AG04449 (cell line): ENCODE results near the gene ETV5.

ENCODE experiments used
- CTCF ChIA-PET: fragments of 350-600 bp; formaldehyde crosslinking; extraction: SDS; loops from one replicate; lab custom pipeline; 2021; ENCODE audit warnings: antibody characterized with exemption; lab: Yijun Ruan, JAX
- POLR2A ChIA-PET: fragments of 400-600, 350-600 bp; formaldehyde crosslinking; extraction: SDS; loops from one replicate; lab custom pipeline; 2020; ENCODE audit warnings: antibody characterized with exemption, inconsistent platforms; lab: Yijun Ruan, JAX
- DNase-seq: peaks from one replicate; pipeline ENCODE4 v3.0.0-alpha.2; 2010; ENCODE audit warnings: low read depth, low spot score
- H3K4me3 ChIP-seq: 2 replicates; pipeline ENCODE4 v1.5.1; 2011; ENCODE audit warnings: low read depth, mild to moderate bottlenecking, control low read depth, low read length
- TF ChIP-seq, protein P1 (sequence below): IDR thresholded peaks from one replicate; pipeline ENCODE4 v1.5.1; 2011; ENCODE audit warnings: mild to moderate bottlenecking, moderate library complexity, low read length, control low read depth, inconsistent platforms; ENCODE audit not compliant: insufficient read depth; ENCODE audit errors: missing control alignments

ETV5 gene

DNA sequence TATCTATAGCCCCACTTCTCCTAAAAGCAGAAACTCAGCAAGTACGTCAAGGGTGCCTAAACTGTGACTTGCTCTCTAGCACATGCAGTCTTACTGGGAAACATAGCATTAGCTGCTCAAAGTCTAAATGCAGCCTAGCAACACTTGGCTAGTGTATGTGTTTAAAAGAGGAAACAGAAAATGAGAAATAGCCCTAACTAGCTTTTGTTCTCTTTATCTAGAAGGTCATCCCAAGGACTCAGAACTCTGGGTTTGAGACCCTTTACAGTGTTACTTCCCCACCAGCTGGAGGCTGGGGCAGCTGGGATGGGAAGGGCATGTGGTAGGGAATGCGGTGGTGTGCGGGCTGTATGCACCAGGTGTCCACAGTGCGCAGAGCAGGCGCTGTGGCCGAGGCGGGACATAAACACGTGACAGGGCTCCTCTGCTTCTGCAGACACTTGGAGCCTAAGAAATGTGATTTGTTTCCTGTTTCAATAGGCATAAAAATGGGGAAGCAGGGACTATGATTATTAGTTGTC, 13.3 kb downstream of the ETV5 start:
- CTCF ChIA-PET = interaction anchor here (1.1 kb wide), 1 partner anchor 103 kb away, joined by 3 read pairs; no protein-coding TSS in a partner anchor
- no peak overlapping the region for H3K4me3 ChIP-seq
- TF ChIP-seq, protein P1, sequence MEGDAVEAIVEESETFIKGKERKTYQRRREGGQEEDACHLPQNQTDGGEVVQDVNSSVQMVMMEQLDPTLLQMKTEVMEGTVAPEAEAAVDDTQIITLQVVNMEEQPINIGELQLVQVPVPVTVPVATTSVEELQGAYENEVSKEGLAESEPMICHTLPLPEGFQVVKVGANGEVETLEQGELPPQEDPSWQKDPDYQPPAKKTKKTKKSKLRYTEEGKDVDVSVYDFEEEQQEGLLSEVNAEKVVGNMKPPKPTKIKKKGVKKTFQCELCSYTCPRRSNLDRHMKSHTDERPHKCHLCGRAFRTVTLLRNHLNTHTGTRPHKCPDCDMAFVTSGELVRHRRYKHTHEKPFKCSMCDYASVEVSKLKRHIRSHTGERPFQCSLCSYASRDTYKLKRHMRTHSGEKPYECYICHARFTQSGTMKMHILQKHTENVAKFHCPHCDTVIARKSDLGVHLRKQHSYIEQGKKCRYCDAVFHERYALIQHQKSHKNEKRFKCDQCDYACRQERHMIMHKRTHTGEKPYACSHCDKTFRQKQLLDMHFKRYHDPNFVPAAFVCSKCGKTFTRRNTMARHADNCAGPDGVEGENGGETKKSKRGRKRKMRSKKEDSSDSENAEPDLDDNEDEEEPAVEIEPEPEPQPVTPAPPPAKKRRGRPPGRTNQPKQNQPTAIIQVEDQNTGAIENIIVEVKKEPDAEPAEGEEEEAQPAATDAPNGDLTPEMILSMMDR = no peak
- POLR2A ChIA-PET = interaction anchor here (0.6 to 0.9 kb wide), 2 partner anchors 9 to 13 kb away, joined by 3 read pairs; no protein-coding TSS in a partner anchor
- no peak for DNase-seq

DNA sequence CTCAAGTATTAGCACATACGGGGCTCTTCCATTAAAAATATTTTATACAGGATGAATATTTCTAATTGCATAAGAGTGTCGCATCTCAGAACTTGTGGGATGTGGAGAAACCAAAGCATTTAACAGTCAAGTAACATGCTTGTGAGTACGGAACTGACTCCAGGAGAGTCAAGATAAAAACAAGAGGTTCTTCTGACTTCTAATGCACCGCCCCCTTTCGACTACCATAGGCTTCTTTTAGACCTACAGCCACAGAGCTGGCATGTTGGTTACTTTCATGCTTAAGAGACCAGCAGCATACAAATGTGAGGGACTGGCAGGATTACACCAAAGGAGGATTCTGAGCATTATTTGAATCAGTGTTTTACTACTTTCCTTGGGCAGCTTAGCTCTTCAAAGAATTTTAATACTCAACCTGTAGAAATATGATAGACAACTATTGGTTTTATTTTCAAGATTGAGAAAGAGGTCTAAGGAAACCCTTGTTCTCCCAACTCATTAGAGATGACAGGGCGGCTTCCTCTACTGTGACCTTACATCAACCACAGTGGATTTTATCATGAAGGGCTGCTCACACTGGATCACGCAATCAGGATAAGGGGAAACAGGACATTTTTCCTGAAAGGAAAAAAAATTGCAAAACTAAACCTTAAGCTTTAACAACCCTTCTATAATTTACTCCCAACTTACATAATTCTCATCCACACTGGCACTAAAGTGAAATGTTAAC, 14.0 kb downstream of the ETV5 start:
- CTCF ChIA-PET = interaction anchor here (1.0 to 1.1 kb wide), 2 partner anchors 102 to 112 kb away, joined by 3 to 4 read pairs; no protein-coding TSS in a partner anchor
- TF ChIP-seq, protein P1 = no peak
- no peak for DNase-seq
- H3K4me3 ChIP-seq = no peak overlapping the region
- POLR2A ChIA-PET = no interaction called here

DNA sequence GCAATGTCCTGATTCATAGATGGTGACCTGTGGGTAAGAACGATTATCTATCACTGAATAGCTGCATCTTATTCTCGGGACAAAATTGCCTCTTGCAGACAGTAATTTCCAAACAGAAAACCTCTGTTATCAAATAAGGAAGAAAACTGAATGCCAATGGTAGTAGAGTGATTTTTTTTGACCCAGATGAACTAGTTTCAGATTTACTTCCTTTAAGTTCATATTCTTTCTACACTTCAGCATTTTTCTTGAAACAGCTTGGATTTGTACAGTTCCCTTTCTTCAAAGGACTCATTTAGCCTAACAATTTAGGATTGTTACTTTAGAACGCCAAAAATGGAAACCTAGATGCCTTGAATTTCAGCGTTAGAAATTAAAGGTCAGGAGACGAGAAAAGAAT, 14.6 kb downstream of the ETV5 start:
- no peak for DNase-seq
- no peak overlapping the region for H3K4me3 ChIP-seq
- ChIA-PET POLR2A (no interaction called here), CTCF (interaction anchor here (0.8 to 1.3 kb wide), 3 partner anchors 8 to 117 kb away, joined by 3 to 4 read pairs (median 4); no protein-coding TSS in a partner anchor)
- TF ChIP-seq, protein P1 = no peak

DNA sequence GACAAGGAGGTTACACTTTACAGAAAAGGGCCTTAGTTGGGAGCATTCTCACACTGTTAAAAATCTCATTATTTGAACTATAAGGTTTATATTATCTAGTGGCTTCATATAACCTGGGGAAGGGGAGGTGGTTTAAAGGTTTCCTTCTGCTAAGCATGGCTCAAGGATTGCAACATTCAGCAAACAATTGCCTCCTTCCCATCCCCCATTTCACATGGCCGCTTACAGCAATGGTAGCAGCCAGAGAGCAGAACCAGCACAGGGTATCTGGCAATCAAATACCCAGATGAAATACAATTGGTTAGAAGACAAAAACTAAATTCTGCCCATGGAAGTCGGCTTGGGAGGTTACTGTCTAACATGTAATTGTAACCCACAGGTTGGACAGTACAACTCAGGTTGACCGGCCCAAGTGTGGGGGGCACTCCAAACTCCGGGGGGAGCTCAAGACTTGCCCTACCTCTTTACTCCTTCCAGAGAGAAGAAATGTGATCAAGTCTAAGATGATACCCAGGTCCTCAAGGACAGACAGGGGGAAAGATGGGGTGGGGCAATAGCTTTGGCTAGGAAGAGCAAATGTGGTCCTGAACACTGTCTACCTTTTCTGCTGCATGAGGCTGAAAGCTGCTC, 15.5 kb downstream of the ETV5 start:
- no peak overlapping the region for H3K4me3 ChIP-seq
- no peak for DNase-seq
- POLR2A ChIA-PET = no interaction called here
- CTCF ChIA-PET = interaction anchor here (0.8 to 1.3 kb wide), 3 partner anchors 9 to 116 kb away, joined by 3 to 4 read pairs (median 4); no protein-coding TSS in a partner anchor
- TF ChIP-seq, protein P1 = no peak

- ChIA-PET POLR2A (no interaction called here), CTCF (interaction anchor here (1.4 to 2.2 kb wide), 2 partner anchors 11 to 448 kb away, joined by 5 read pairs; no protein-coding TSS in a partner anchor)
- TF ChIP-seq, protein P1 = no peak
- no peak overlapping the region for H3K4me3 ChIP-seq
- no peak for DNase-seq
These were observed 16.4 kb downstream of the ETV5 start for GRCh38 chr3:186092360-186093070.
